ENCODE data around the gene ZNF662. TPM values are rescaled to one million over a fixed set of nuclear protein-coding genes. Genes with fewer than 3 reads are reported as not detected.

Gene ZNF662
- total RNA-seq, 1 donor from 2014 or later: 1.4 TPM

DNA sequence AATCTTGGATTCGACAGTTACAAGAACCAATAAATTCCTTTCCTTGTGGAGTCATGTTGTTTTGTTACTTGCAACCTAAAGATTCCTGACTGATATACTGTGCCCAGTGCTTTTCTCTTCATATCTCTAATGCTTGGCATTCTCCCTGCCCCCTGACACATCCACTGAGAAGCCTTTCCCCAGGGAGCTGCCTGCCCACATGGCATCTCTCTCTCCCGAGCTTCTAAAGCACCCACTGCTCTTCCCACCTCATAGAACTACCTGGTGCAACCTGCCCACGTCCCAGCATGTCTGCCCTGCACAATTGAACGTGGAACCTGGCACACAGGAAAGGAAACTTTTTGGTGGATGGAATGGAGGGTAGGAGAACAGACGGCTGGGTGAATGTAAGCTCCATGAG lies 37.1 kb upstream of the ZNF662 start:
- Mint-ChIP-seq H3K9me3 (ENCODE audit: unreplicated experiment) (no peaks in the 10 kb centered on the region), H3K4me1 (ENCODE audit: unreplicated experiment) (no peaks in the 10 kb centered on the region), H3K27me3 (ENCODE audit: unreplicated experiment) (peaks cover 5% of the 10 kb centered on the region), H3K4me3 (ENCODE audit: unreplicated experiment) (no peak overlapping the region), H3K27ac (ENCODE audit: unreplicated experiment) (no peak overlapping the region), H3K36me3 (ENCODE audit: low read depth, unreplicated experiment) (peaks cover 4% of the 10 kb centered on the region)
- TF ChIP-seq, protein P1, sequence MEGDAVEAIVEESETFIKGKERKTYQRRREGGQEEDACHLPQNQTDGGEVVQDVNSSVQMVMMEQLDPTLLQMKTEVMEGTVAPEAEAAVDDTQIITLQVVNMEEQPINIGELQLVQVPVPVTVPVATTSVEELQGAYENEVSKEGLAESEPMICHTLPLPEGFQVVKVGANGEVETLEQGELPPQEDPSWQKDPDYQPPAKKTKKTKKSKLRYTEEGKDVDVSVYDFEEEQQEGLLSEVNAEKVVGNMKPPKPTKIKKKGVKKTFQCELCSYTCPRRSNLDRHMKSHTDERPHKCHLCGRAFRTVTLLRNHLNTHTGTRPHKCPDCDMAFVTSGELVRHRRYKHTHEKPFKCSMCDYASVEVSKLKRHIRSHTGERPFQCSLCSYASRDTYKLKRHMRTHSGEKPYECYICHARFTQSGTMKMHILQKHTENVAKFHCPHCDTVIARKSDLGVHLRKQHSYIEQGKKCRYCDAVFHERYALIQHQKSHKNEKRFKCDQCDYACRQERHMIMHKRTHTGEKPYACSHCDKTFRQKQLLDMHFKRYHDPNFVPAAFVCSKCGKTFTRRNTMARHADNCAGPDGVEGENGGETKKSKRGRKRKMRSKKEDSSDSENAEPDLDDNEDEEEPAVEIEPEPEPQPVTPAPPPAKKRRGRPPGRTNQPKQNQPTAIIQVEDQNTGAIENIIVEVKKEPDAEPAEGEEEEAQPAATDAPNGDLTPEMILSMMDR (IDR thresholded peaks at IDR 0.05; ENCODE audit: unreplicated experiment): no peak
- DNase-seq (ENCODE audit: low spot score): no peak

DNA sequence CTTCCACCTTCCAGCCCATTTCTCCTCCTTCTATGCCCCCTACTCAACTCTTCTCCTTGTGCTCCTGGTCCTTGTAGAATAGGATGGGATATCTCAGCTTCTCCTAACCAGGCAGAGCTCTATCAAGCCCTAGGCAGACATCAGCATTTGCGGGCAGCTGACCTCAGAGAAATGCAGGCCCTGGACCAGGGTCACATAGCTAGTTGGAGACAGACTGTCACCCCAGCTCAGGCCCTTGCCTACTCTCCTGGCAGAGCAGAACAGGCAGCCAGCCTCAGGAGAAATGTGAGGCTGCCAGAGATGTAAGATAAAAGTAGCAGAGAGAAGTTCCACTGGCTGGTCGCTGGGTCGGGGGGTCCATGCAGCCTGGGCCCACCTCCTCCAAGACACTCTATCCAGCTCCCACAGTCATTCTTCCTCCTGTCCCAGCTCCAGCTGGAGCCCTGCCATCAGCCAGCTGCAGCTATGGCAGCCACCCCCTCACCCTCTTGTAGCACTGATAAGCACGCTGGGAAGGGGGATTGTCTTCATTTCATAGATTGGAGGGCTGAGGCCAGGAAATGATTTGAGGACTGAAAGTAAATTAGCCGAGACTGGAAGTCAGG lies 34.2 kb upstream of the ZNF662 start:
- peaks cover 4% of the 10 kb centered on the region for H3K36me3 Mint-ChIP-seq (ENCODE audit: low read depth, unreplicated experiment)
- H3K4me1 Mint-ChIP-seq (ENCODE audit: unreplicated experiment): no peaks in the 10 kb centered on the region
- no peak overlapping the region for H3K4me3 Mint-ChIP-seq (ENCODE audit: unreplicated experiment)
- no peak overlapping the region for H3K27ac Mint-ChIP-seq (ENCODE audit: unreplicated experiment)
- no peak for DNase-seq (ENCODE audit: low spot score)
- TF ChIP-seq, protein P1 (IDR thresholded peaks at IDR 0.05; ENCODE audit: unreplicated experiment): no peak
- H3K27me3 Mint-ChIP-seq (ENCODE audit: unreplicated experiment): peaks cover 5% of the 10 kb centered on the region
- no peaks in the 10 kb centered on the region for H3K9me3 Mint-ChIP-seq (ENCODE audit: unreplicated experiment)

DNA sequence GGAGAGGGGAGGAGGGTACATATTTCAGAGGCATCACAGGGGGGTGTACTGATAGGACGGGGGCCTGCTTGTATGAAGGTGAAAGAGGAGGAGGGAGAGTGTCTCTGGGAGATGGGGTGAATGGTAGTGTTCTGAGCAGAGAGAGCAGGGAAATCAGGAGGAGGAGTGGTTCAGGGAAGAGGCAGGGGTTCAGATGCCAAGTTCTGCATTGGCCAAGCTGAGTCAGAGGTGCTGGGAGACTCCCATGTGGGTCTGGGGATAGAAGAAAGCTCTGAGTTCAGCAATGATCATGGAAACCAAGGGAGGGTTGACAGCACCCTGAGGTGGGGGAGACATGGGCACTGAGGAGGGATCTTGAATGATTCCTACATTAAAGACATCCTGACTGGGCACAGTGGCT lies 33.2 kb upstream of the ZNF662 start:
- no peaks in the 10 kb centered on the region for H3K9me3 Mint-ChIP-seq (ENCODE audit: unreplicated experiment)
- TF ChIP-seq, protein P1 (IDR thresholded peaks at IDR 0.05; ENCODE audit: unreplicated experiment): no peak
- no peak for DNase-seq (ENCODE audit: low spot score)
- no peak overlapping the region for H3K4me3 Mint-ChIP-seq (ENCODE audit: unreplicated experiment)
- no peaks in the 10 kb centered on the region for H3K4me1 Mint-ChIP-seq (ENCODE audit: unreplicated experiment)
- H3K27me3 Mint-ChIP-seq (ENCODE audit: unreplicated experiment): peaks cover 3% of the 10 kb centered on the region
- no peak overlapping the region for H3K27ac Mint-ChIP-seq (ENCODE audit: unreplicated experiment)
- peaks cover under 1% of the 10 kb centered on the region for H3K36me3 Mint-ChIP-seq (ENCODE audit: low read depth, unreplicated experiment)

DNA sequence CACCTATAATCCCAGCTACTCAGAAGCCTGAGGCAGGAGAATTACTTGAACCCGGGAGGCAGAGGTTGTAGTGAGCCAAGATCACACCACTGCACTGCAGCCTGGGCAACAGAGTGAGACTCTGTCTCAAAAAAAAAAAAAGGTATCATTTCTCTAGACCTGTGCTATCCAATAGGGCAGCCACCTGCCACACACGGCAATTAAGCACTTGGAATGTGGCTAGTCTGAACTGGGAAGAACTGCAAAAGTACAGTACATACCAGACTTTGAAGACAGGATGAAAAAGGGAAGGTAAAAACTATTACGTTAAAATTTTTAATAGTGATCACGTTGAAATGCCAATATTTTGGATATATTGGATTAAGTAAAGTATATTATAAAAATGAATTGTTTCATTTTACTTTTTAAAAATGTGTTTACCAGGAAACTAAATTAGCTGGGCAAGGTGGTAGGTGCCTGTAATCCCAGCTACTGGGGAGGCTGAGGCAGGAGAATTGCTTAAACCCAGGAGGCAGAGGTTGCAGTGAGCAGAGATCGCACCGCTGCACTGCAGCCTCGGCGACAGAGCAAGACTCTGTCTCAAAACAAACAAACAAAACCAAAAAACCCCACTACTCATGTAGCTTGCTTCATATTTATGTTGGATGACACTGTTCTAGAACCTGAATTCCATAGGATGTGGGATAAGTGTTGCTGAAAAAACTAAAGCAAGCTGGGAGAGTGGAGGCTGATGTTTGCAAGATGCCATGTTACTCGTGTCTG lies 32.5 kb upstream of the ZNF662 start:
- TF ChIP-seq, protein P1 (IDR thresholded peaks at IDR 0.05; ENCODE audit: unreplicated experiment): no peak
- H3K27me3 Mint-ChIP-seq (ENCODE audit: unreplicated experiment): peaks cover 3% of the 10 kb centered on the region
- no peaks in the 10 kb centered on the region for H3K9me3 Mint-ChIP-seq (ENCODE audit: unreplicated experiment)
- H3K4me3 Mint-ChIP-seq (ENCODE audit: unreplicated experiment): no peak overlapping the region
- no peak overlapping the region for H3K27ac Mint-ChIP-seq (ENCODE audit: unreplicated experiment)
- H3K4me1 Mint-ChIP-seq (ENCODE audit: unreplicated experiment): no peaks in the 10 kb centered on the region
- no peak for DNase-seq (ENCODE audit: low spot score)
- no peaks in the 10 kb centered on the region for H3K36me3 Mint-ChIP-seq (ENCODE audit: low read depth, unreplicated experiment)

DNA sequence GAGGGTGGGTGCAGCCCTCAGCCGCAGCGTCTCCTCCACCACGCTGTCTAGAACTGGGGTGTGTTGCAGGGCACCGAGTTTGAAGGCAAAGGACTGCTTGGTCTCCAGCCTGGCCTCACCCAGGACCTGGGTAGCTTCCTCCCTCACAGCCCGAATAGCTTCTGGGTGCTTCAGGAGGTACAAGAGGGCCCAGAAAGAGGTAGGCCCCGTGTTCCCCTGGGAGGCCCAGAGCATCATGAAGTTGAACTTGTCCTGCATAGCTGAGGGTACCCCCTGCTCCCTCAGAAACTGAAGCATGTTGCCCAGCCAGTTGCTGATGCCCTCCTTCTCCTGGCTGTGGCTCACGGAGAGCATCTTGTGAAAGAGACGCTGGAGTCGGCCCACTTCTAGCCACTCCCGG lies 31.2 kb upstream of the ZNF662 start:
- H3K36me3 Mint-ChIP-seq (ENCODE audit: low read depth, unreplicated experiment): no peaks in the 10 kb centered on the region
- no peak for DNase-seq (ENCODE audit: low spot score)
- H3K27me3 Mint-ChIP-seq (ENCODE audit: unreplicated experiment): no peaks in the 10 kb centered on the region
- H3K4me1 Mint-ChIP-seq (ENCODE audit: unreplicated experiment): no peaks in the 10 kb centered on the region
- H3K4me3 Mint-ChIP-seq (ENCODE audit: unreplicated experiment): no peak overlapping the region
- H3K27ac Mint-ChIP-seq (ENCODE audit: unreplicated experiment): no peak overlapping the region
- no peaks in the 10 kb centered on the region for H3K9me3 Mint-ChIP-seq (ENCODE audit: unreplicated experiment)
- TF ChIP-seq, protein P1 (IDR thresholded peaks at IDR 0.05; ENCODE audit: unreplicated experiment): no peak
